Transverse colon (tissue), 4 donors: ENCODE results near the gene NUDT16. TPM values are rescaled to one million over a fixed set of nuclear protein-coding genes. Genes with fewer than 3 reads are reported as not detected.

Experiments used
- DNase-seq: peaks from one replicate; pipeline ENCODE4 v3.0.0-alpha.2; 2019
- H3K27ac ChIP-seq, 4 donors: fragments of 200-600 bp; sonication (generic); 2 replicates each; pipeline ENCODE4 v1.5.1; 2016 to 2018; ENCODE audit warnings: inconsistent platforms in 4 of 4
- H3K27me3 ChIP-seq: fragments of 200-600 bp; sonication (generic); 2 replicates; pipeline ENCODE4 v1.5.1; 2017; ENCODE audit warnings: inconsistent platforms
- H3K36me3 ChIP-seq, 4 donors: fragments of 200-600 bp; sonication (generic); 2 replicates each; pipeline ENCODE4 v1.5.1; 2017 to 2019; ENCODE audit warnings: inconsistent platforms in 4 of 4
- H3K4me1 ChIP-seq, 4 donors: fragments of 200-600 bp; sonication (generic); 2 replicates each; pipeline ENCODE4 v1.5.1; 2017 to 2020; ENCODE audit warnings: inconsistent platforms in 4 of 4
- H3K4me3 ChIP-seq, 4 donors: fragments of 200-600 bp; sonication (generic); 1 replicate in 1 of 4; 2 replicates in 3 of 4; pipeline versions ENCODE4 v1.5.1 to v1.6.1; 2017 to 2019; ENCODE audit warnings: inconsistent platforms in 4 of 4
- H3K9me3 ChIP-seq, 2 donors: fragments of 200-600 bp; sonication (generic); 2 replicates each; pipeline ENCODE4 v1.5.1; 2017 to 2019; ENCODE audit warnings: inconsistent platforms in 2 of 2
- EP300 ChIP-seq: sonication (generic); formaldehyde crosslinking; IDR thresholded peaks from one replicate; pipeline ENCODE4 v1.6.1; 2017; ENCODE audit warnings: antibody characterized with exemption, low read depth
- POLR2A ChIP-seq: fragments of 450-650 bp; IDR thresholded peaks from one replicate; pipeline ENCODE4 v1.6.1; 2016; ENCODE audit warnings: antibody characterized with exemption, mild to moderate bottlenecking, moderate library complexity
- POLR2AphosphoS5 ChIP-seq, 3 donors: sonication (generic); formaldehyde crosslinking; IDR thresholded peaks; one replicate each; pipeline ENCODE4 v1.6.1; 2016; ENCODE audit warnings: antibody characterized with exemption in 3 of 3
- WGBS, 2 donors: methylation state at CpG; one replicate each; pipeline ENCODE4 v1.1.5; 2018; ENCODE audit warnings: low coverage in 1 of 2; 5-methylcytosine and 5-hydroxymethylcytosine counted together
- in situ Hi-C, 4 donors: fragments of 200-750 bp; cut with MboI; loops; one replicate each; pipeline versions ENCODE4 v1.15.0 to v1.15.1; 2017; ENCODE audit warnings: low sequenced_read_pairs in 3 of 4, low pct_ligation_motif_present in 1 of 4, low pct_unique_long_range_greater_than_20kb in 1 of 4
- intact Hi-C: fragments of 100-400 bp; cut with DNase I; formaldehyde crosslinking; loops from one replicate; pipeline ENCODE4 v1.15.1; 2023; ENCODE audit warnings: low total_unique reads
- total RNA-seq, 4 donors: library from RNA; depleted of rRNA; stranded (reverse); fragments of >200 nt; gene quantifications; one replicate each; pipeline ENCODE4 v1.1.0, GENCODE V29; 2016
- TF ChIP-seq, protein P1 (sequence below), 5 experiments: fragments of 200-600 bp in 3 of 5; fragments of 450-650 bp in 2 of 5; sonication (generic) in 3 of 5; IDR thresholded peaks; 1 replicate in 2 of 5; 2 replicates in 3 of 5; pipeline ENCODE4 v1.5.1; 2016 to 2017; ENCODE audit warnings: antibody characterized with exemption in 5 of 5, inconsistent platforms in 3 of 5, mild to moderate bottlenecking in 2 of 5, moderate library complexity in 1 of 5

NUDT16 gene
- total RNA-seq, 4 donors from 2014 or later: 45.6 to 57.9 (median 49.1) TPM

DNA sequence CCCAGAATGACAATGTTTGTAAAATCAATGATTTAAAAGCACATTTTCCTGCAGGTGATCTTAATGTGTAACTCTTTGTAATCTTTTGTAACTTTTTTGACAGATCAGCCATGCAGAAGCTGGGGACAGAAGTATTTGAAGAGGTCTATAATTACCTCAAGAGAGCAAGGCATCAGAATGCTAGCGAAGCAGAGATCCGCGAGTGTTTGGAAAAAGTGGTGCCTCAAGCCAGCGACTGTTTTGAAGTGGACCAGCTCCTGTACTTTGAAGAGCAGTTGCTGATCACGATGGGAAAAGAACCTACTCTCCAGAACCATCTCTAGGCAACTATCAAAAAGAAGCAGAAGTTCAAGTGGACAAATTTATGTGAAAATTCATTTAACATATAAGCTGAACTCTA lies 32.1 kb upstream of the NUDT16 start:
- no peaks in the 10 kb centered on the region for H3K27me3 ChIP-seq
- H3K36me3 ChIP-seq: no peaks in the 10 kb centered on the region
- no peak overlapping the region for H3K4me3 ChIP-seq
- 88% methylated on average over 5 of the region's 5 CpGs; no CpG with 5 or more reads in 1 of the 2 donors for WGBS, 2 donors
- H3K4me1 ChIP-seq: no peaks in the 10 kb centered on the region
- no peak for DNase-seq
- in situ Hi-C loops (no loop called here), intact Hi-C loops (no loop called here)
- no peak for TF ChIP-seq EP300
- no peak for TF ChIP-seq POLR2A
- H3K9me3 ChIP-seq: no peaks in the 10 kb centered on the region
- H3K27ac ChIP-seq: no peak overlapping the region

DNA sequence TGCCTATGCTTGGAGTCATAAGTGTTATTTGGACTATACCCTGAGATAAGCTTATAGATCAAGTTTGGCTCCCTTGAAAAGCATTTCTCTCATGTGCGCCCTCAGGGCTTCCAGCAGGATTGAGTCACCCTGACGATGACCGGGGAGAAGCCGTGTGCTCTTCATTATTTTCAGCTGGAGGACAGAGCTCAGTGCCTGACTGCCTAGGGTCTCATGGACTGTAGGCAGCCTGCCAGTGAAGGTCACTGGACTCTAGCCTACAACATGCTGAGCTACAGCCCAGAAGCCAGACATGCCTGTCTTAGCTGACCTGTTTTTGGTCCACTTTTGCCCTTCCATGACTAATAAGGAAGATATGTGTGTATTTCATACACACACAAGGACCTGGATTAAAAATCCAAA lies 31.6 kb upstream of the NUDT16 start:
- Histone ChIP-seq H3K27me3 (no peaks in the 10 kb centered on the region), H3K36me3 (no peaks in the 10 kb centered on the region), H3K4me3 (no peak overlapping the region), H3K4me1 (no peaks in the 10 kb centered on the region), H3K27ac (no peak overlapping the region), H3K9me3 (no peaks in the 10 kb centered on the region)
- in situ Hi-C loops: no loop called here
- DNase-seq: no peak
- WGBS, 2 donors: 95 to 100% methylated on average over 1 to 4 of the region's 4 CpGs
- TF ChIP-seq POLR2A (no peak), EP300 (no peak), POLR2AphosphoS5 (IDR thresholded peaks at IDR 0.05) (no peak)
- TF ChIP-seq, protein P1, sequence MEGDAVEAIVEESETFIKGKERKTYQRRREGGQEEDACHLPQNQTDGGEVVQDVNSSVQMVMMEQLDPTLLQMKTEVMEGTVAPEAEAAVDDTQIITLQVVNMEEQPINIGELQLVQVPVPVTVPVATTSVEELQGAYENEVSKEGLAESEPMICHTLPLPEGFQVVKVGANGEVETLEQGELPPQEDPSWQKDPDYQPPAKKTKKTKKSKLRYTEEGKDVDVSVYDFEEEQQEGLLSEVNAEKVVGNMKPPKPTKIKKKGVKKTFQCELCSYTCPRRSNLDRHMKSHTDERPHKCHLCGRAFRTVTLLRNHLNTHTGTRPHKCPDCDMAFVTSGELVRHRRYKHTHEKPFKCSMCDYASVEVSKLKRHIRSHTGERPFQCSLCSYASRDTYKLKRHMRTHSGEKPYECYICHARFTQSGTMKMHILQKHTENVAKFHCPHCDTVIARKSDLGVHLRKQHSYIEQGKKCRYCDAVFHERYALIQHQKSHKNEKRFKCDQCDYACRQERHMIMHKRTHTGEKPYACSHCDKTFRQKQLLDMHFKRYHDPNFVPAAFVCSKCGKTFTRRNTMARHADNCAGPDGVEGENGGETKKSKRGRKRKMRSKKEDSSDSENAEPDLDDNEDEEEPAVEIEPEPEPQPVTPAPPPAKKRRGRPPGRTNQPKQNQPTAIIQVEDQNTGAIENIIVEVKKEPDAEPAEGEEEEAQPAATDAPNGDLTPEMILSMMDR (IDR thresholded peaks at IDR 0.05): no peak
- intact Hi-C loops: no loop called here

- DNase-seq: no peak
- no peak overlapping the region for H3K4me3 ChIP-seq
- intact Hi-C loops (no loop called here), in situ Hi-C loops (no loop called here)
- no peaks in the 10 kb centered on the region for H3K36me3 ChIP-seq
- H3K27me3 ChIP-seq: no peaks in the 10 kb centered on the region
- no peaks in the 10 kb centered on the region for H3K9me3 ChIP-seq
- H3K27ac ChIP-seq: no peak overlapping the region
- WGBS, 2 donors: 96% methylated on average over 1 of the region's 1 CpG; no CpG with 5 or more reads in 1 of the 2 donors
- TF ChIP-seq POLR2AphosphoS5 (IDR thresholded peaks at IDR 0.05) (no peak), EP300 (no peak), POLR2A (no peak)
- TF ChIP-seq, protein P1 (IDR thresholded peaks at IDR 0.05): no peak
- no peaks in the 10 kb centered on the region for H3K4me1 ChIP-seq
These were observed 31.1 kb upstream of the NUDT16 start for GRCh38 chr3:131350506-131350905.

GRCh38 chr3:131353016-131353877 lies 28.3 kb upstream of the NUDT16 start:
- H3K4me3 ChIP-seq: no peak overlapping the region
- no peak for DNase-seq
- intact Hi-C loops: no loop called here
- no peak overlapping the region for H3K27ac ChIP-seq
- no peaks in the 10 kb centered on the region for H3K36me3 ChIP-seq
- H3K4me1 ChIP-seq: no peaks in the 10 kb centered on the region
- TF ChIP-seq EP300: no peak
- TF ChIP-seq, protein P1 (IDR thresholded peaks at IDR 0.05): no peak
- no peak for TF ChIP-seq POLR2A
- in situ Hi-C loops: no loop called here
- WGBS, 2 donors: 63 to 71% methylated on average over 2 of the region's 2 CpGs
- no peaks in the 10 kb centered on the region for H3K9me3 ChIP-seq
- no peaks in the 10 kb centered on the region for H3K27me3 ChIP-seq
